Amniotic stem cell (primary cell): ENCODE results near the gene GLIPR1.
"Not testable (repeated sequence)": the region's sequence is repeated elsewhere in the genome, so short reads cannot be mapped to it uniquely, and the experiment has no call there.

ENCODE experiments used
- DNase-seq: peaks from one replicate; lab custom pipeline; 2025; lab: John Stamatoyannopoulos, UW

GLIPR1 gene

GRCh38 chr12:75480469-75480949 is at the start of gene GLIPR1:
TSS of gene GLIPR1 (plus strand) at chr12:75480755. CDS start at chr12:75480881, 126 bp downstream.
- DNase-seq, result peak; percentile 94

DNA sequence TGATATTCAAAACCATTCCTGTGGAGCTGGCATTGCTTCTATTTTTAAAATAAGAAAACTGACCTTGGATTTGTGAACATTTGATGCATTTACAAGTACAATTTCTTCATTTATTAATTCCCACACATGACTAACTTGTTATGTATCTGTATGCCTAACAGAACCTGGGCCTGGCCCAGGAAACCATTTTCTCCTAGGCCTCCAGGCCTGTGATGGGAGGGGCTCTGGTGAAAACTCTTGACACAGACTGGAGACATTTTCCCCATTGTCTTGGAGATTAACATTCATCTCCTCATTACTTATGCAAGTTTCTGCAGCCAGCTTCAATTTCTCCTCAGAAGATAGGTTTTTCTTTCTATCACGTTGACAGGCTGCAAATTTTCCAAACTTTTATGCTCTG is 47.6 kb upstream of the GLIPR1 start:
- DNase-seq, result no peak

DNA sequence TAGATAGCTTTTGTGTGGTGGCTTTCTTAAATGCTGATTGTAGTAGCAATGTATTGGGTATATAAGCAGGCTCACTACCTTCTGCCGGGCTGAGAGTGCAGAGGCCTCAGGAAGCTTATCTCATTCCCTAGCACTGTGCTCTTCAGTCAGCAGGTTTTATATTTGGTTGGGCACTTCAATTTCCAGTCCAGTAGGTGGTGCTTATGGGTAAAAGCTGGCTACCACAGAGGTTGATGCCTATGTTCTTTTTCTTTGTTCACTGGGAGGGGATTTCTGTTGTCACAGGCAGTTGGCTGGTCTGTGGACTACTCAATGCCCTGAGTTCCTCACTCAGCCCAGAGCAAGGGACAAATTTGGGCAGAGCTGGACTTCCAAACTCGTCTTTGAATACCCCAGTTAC is 43.0 kb upstream of the GLIPR1 start:
- no peak for DNase-seq

DNA sequence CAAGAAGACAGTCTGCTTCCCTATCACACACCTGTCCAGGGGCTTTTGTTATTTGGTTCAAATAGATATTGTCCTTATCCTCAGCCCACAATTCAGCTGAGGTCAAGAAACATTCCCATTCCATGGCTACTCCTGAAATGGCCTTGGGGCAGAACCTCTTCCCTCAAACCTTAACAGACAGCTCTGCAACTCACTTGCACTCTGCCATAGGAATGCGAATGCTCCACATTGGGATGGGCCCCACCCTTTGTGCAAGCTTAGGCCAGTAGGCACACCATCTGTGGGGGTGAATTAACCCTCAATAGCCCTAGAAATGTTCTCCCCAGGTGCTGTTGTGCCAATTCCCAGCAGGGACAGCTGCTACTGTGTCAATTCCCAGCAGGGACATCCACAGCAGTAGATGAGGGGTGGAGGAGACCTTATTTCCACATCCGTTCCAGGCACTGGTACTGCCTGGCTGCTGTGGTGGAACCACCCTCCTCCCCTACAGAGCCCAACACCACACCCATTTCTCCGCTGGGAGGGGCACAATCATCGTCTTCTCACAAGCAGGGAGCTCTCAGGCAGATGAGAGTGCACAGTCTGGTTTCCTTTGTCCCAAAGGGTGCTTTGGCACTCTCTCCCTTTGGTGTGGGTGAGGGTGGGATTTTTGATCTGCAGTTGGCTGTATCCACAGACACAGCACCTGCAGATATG is 42.3 kb upstream of the GLIPR1 start:
- DNase-seq, result no peak

DNA sequence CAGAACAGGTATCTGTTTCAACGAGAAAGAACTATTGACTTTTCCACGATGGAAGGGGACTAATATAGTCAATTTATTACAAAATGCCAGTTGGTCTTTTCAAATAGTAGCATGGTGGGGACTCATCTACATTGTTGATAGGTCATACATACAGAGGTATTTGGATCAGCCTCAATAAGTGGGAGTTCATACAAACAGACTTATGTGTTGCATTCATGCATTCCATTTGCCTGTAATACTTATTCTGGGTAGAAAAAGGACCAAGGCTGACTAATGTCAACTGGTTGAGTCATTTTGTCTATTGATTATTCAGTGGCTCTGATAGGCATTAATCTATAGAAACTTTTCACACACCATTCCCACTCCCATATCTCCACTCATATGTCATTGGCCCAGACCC is 41.5 kb upstream of the GLIPR1 start:
- no peak for DNase-seq

- DNase-seq, result no peak
Observed at GRCh38 chr12:75439930-75440329, 40.6 kb upstream of the GLIPR1 start.

- not testable (repeated sequence) for DNase-seq
Observed at GRCh38 chr12:75441687-75442449, 38.7 kb upstream of the GLIPR1 start.

DNA sequence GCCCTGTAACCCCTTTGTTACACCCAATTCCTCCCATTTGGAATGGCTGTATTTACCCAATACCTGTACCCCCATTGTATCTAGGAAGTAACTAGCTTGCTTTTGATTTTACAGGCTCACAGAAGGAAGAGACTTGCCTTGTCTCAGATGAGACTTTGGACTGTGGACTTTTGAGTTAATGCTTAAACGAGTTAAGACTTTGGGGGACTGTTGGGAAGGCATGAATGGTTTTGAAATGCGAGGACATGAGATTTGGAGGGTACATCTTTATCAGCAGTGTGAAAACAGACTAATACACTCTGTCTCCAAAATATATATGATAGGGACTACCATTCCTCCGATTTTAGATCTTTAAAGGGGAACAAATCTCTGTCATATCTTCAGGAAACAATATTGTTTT is 38.1 kb upstream of the GLIPR1 start:
- not testable (repeated sequence) for DNase-seq

- DNase-seq, result no peak
Observed at GRCh38 chr12:75443709-75444108, 36.8 kb upstream of the GLIPR1 start.

DNA sequence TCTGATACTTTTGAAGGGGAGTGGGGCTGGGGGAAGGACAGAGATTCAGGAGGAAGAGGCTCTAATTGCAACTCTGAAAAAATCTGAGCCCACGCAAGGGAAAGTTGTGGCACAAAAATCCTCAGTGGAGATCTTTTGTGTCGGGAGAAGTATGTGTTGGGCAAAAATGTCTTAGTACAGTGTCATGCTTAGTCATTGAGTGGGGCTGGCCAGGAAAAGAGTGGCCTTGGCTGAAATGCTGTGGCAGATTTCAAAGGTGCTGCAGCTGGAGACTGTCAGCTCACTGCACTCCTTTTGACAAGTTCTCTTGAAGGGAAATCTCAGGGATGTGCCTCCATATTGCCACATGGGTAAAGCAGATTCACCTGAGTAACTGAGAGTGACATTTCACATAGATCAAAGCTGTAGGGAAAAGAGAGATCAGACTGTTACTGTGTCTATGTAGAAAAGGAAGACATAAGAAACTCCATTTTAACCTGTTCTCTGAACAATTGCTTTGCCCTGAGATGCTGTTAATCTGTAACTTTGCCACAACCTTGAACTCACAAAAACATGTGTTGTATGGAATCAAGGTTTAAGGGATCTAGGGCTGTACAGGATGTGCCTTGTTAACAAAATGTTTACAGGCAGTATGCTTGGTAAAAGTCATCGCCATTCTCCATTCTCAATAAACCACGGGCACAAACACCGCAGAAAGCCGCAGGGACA is 36.0 kb upstream of the GLIPR1 start:
- DNase-seq, result no peak

DNA sequence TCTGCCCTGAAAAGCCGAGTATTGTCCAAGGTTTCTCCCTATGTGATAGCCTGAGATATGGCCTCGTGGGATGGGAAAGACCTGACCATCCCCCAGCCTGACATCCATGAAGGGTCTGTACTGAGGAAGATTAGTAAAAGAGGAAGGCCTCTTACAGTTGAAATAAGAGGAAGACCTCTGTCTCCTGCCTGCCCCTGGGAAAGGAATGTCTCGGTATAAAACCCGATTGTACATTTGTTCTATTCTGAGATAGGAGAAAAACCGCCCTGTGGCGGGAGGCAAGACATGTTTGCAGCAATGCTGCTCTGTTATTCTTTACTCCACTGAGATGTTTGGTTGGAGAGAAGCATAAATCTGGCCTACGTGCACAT is 35.4 kb upstream of the GLIPR1 start:
- DNase-seq, result not testable (repeated sequence)

DNA sequence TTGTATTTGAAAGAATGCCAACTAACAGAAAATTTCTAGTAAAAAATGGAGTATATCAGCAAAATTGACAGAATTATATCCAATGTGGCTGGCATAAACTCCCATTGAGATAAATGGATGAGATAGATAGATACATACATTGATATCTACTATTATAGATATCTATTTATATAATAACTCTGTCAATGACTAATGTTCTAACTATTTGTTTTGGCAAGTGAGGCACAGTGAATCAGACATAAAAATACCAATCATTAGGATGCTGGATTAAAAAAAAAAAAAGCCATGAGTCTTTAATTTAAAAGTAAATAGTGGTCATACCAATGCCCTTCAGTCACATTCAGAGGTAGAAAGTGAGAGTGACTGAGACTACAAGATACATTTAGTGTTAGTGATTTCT is 33.7 kb upstream of the GLIPR1 start:
- DNase-seq, result peak; percentile 12

DNA sequence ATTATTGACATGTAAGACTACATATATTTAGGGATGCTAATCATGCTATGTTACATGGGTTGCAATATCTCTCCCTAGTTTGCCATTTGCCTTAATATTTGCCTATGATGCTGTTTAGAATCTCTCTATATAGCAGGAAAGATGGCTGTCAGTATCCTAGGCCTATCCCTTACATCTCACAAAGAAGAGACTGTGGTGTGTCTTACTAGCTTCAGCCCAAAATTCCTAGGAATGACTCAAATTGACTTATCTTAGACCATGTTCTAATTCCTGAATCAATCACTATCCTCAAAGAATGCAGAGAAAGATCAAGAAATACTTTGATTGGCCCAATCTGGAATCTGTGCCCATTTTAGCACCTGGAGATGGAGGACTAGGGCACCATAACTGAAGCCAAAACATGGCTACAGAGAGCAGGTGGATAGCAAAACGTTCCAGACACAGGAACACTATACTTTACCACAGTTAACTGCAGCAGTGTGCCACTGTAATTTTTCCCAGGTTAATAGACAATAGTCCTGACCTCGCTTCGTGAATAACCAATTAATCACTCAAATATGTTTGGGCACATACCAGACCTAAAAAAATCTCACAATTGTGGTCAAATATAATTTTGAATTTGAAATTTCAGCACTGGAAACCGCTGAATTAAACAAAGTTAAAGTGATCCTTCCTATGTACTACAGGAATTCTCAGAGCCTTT is 32.7 kb upstream of the GLIPR1 start:
- DNase-seq, result no peak

- DNase-seq, result no peak
Observed at GRCh38 chr12:75452675-75453330, 27.8 kb upstream of the GLIPR1 start.

DNA sequence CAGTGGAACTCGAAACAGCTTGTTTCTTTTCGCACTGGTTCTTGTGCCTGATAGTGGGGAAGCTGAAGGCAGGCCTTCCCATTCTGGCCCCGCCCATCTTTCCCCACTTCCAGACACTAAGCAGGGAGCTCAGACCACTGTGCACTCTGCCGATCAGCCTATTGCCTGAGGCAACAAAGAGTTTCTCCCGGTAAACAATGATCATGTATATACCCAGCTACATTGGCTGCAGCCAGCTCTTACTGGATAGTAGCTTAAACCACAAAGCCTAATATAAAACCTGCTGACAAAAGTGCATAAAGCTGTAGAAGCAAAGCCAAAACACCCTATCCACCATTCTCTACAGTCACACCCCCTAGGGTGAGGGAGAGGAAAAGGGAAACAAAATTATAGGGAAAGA is 24.7 kb upstream of the GLIPR1 start:
- DNase-seq, result no peak

- DNase-seq, result no peak
Observed at GRCh38 chr12:75457191-75457590, 23.4 kb upstream of the GLIPR1 start.

- not testable (repeated sequence) for DNase-seq
Observed at GRCh38 chr12:75457866-75458265, 22.7 kb upstream of the GLIPR1 start.

- DNase-seq, result no peak
Observed at GRCh38 chr12:75459755-75460154, 20.8 kb upstream of the GLIPR1 start.

DNA sequence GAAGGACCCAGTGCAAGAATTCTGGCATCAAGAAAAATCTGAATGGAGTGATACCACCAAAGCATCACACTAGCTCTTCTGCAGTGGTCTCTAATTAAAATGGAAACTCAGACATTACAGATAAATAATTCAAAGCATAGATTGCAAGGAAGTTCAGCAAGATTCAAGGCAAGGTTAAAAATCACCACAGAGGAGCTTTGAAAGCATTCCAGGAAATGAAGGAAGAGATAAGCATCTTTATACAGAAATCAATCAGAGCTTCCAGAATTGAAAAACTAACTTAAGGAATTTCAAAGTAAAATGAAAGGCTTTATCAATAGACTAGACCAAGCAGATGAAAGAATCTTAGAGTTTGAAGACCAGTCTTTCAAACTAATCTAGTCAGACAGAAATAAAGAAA is 20.4 kb upstream of the GLIPR1 start:
- DNase-seq, result no peak

DNA sequence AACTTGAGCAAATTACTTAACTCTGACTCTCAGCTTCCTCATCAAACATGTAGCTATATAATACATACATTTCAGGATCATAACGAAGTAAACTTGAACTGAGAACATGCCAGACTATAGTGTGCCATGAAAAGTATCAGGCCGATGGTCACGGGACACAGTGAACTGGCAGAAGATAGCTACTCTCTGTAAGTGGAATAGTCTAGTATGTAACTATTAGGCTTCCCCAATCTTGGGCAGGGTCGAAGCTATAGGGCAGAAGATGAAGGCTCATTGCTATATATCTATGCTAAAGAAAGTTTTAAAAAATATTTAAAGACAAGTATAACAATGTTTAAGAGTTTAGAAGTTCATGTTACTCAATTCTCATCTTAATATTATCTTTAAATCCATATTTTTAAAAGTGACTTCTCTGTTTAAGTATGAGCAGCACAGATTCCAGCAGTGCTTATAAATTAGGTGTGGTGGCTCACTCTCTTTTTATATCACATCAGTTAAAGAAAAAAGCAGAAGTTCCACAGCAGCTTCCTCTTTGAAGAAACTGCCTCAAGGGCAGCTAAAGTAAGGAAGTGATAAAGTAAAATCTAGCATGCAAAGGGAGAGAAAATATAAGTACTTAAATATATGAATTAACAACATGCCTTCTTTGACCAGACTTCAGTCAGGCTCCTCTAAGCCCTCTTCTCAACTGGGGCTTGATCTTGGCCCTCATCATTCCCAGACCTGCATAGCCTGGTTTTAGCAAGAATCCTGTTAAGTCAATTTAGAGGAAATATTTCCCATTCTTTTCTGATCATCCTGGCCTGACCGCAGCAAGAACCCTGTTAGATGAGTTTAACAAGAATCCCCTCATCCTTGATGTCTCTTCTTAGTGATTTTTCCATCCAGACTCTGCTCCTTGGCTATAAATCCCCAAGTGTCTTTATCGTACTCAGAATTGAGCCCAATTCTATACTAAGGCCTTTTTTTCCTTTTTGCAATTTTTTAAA is 8.4 kb upstream of the GLIPR1 start:
- no peak for DNase-seq
